Activated CD4-positive, alpha-beta T cell treated with anti-CD3 and anti-CD28 coated beads, Interleukin-2, amount 50 U/mL, for 1 hour (primary cell): ENCODE measurements around the gene ACTR3C.
"Not testable (repeated sequence)": the region's sequence is repeated elsewhere in the genome, so short reads cannot be mapped to it uniquely, and the experiment has no call there.

Source experiments
- DNase-seq: peaks from one replicate; pipeline ENCODE4 v3.0.0-alpha.2; 2020

ACTR3C gene

DNA sequence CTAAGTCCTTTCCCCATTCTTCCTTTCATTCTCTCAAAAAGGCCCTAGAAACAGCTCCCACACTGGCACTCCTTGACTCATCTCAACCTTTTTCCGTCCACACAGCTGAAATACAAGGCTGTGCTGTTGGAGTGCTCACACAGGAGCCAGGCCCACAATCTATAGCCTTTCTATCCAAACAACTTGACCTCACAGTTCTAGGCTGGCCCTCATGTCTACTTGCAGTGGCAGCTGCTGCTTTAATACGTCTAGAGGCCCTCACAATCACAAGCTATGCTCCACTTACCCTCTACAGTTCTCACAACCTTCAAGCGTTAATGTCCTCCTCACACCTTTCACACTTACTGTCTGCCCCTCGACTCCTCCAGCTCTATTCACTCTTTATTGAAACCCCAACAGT lies 12.2 kb downstream of the ACTR3C start:
- no peak for DNase-seq

DNA sequence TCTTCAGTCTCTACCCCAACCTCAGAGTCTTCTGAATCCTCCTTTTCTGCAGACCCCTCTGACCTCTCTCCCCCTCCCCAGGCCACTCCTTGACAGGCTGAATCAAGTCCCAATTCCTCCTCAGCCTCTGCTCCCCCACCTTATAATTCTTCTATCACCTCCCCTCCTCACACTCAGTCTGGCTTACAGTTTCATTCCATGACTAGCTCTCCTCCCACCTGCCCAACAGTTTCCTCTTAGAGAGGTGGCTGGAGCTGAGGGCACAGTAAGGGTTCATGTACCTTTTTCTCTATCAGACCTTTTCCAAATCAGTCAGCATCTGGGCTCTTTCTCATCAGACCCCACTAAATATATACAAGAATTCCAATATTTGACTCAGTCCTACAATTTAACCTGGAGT lies 14.8 kb downstream of the ACTR3C start:
- no peak for DNase-seq

DNA sequence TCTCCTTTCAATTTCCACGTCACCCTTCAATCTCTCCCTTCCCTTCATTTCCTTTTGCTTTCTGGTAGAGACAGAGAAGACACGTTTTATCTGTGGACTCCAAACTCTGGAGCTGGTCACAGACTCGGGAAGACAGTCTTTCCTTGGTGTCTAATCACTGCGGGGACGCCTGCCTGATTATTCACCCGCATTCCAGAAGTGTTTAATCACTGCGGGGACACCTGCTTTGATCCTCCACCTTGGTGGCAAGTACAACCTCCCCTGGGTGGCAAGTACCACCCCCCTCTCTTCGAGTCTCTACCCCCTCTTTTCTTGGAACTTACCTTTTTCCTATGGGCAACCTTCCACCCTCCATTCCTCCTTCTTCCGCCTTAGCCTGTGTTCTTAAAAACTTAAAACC lies 15.4 kb downstream of the ACTR3C start:
- no peak for DNase-seq

DNA sequence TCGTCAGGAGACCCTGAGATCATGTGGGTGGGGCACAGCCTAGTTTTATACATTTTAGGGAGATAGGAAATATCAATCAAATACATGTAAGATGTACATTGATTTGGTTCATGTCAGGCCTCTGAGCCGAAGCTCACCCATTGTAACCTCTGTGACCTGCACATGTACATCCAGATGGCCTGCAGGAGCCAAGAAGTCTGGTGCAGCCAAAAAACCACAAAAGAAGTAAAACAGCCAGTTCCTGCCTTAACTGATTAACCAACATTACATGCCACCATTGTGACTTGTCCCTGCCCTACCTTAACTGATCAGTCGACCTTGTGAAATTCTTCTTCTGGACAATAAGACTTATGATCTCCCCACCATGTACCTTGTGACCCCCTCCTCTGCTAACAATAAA lies 16.2 kb downstream of the ACTR3C start:
- no peak for DNase-seq

- not testable (repeated sequence) for DNase-seq
These were observed 17.0 kb downstream of the ACTR3C start for GRCh38 chr7:150306377-150306776.

DNA sequence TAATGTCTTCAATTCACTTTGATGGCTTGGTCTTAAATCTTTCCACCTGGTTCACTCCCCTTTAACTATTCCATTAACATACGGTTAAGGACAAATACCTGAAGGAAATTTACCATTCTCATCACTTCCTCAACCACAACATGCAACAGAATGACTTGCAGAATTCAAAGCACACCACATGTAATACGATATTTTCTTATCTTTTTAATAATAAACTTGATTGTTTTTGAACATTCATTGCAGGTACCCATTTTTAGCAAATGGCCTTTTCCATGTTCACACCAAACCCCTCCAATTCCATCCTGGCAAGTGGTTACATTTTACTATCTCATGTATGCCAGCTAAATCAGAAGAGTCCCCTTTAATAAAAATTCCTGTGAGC lies 17.5 kb downstream of the ACTR3C start:
- DNase-seq: not testable (repeated sequence)

- DNase-seq: not testable (repeated sequence)
These were observed 18.0 kb downstream of the ACTR3C start for GRCh38 chr7:150305259-150305902.

DNA sequence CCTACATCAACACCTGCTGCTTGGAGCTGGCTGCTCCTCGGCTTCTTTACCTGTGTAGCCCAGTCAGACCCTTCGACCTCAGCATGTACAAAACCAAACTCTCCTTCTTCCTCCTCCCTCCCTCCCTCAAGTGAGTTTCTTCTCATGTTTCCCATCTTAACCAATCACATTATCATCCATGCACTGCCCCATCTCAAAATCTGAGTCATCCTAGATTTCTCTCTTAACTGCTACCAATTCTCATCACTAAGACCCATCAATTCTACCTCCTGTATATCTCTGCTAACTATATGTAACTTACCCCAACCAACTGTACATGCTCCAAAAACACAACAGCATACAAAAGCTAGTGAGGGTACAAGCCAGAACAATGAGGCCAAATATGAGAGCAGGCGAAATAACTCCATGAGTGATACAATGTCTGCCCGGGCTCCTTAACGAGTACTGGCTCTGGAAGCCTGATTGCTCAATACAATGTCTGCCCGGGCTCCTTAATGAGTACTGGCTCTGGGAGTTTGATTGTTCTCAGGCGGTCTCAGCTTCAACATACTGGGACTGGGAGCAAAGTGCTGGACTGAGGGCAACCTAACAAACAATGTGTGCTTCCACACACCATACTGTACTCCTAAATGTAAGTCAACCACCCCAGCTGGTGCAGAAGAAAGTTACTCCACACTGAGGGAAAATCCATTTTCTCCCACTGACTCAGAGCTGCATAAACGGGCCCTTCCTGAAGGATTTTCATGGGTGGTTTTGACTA lies 18.7 kb downstream of the ACTR3C start:
- not testable (repeated sequence) for DNase-seq

- not testable (repeated sequence) for DNase-seq
These were observed 20.4 kb downstream of the ACTR3C start for GRCh38 chr7:150302908-150303310.

GRCh38 chr7:150297978-150298377 lies 25.4 kb downstream of the ACTR3C start:
- DNase-seq: not testable (repeated sequence)

GRCh38 chr7:150296802-150297201 lies 26.5 kb downstream of the ACTR3C start:
- DNase-seq: not testable (repeated sequence)

- not testable (repeated sequence) for DNase-seq
These were observed 27.7 kb downstream of the ACTR3C start for GRCh38 chr7:150295614-150296013.

GRCh38 chr7:150295027-150295426 lies 28.3 kb downstream of the ACTR3C start:
- not testable (repeated sequence) for DNase-seq

DNA sequence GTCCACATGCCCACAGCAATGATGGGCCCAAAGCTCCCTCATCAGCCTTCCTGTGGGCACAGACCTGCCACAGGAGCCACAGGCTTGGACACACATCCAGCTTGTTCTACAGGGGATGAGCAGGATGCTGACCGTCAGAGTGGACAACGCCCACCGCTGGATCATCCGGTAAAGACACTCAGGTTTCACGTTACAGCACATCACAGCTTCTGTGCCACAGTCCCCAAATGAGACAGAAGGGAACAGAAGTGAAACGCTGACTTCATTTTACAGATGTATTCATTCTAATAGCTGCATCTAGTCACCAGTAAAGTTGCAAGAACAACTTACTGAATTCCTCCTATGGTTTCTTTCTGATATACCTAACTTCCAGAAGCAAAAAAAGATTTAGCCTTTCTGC lies 33.0 kb downstream of the ACTR3C start:
- DNase-seq: not testable (repeated sequence)

GRCh38 chr7:150288816-150289215 lies 34.5 kb downstream of the ACTR3C start:
- DNase-seq: not testable (repeated sequence)

DNA sequence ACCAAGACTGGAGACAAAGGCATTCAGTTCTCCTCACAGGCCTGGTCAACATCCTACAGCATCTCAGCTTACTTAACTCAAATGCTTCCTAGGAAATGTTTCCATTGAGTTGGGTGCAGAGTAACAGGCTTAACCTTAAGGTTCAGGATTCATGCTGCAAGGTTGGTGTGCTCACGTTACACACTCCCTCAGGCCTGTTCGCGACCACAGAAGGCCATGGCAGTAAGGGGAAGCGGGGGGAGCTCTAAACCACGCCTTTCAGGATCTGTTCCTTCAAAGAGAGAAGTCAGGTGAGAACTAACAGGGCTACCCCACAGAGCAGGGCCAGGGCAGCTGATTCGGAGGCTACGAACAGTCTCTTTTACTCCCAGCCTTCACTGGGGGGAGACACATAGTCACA lies 35.5 kb downstream of the ACTR3C start:
- not testable (repeated sequence) for DNase-seq

- DNase-seq: peak; percentile 11
These were observed 37.2 kb downstream of the ACTR3C start for GRCh38 chr7:150285849-150286754.

DNA sequence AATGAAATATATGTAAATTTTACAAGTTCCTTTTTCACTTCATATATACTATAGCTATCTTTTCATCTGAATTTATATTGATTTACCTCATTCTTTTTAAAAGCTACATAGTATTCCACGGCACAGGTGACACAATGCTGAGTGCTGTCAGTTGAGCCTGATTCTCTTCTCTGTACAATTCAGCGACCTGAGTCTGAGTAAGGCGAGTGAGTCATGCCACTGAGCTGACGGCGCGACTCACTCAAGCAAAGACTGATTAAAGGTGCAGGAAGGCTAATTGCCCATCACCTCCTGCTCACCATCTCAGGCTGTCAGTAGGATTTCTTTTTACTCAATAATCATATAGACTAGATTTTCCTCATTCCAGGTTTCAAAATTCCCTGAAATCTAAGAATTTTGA lies 39.7 kb downstream of the ACTR3C start:
- not testable (repeated sequence) for DNase-seq

DNA sequence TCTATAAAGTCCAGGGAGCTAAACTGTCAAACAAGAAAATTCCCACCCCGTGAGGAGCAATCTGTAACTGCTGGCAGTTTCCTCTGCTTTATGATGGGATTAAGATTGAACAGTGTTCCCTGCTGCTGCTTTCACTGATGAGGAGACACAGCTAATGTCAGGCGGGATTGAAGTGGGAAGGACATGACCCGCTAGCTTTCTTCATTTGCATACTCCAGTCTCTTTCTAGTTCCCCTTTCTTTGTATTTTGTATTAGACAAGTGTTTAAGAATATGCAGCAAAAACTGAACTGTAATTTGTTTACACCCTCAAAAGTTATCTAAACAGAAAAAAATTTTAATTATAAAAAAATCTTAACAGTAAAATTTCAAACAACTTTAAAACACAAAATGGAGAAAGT lies 40.2 kb downstream of the ACTR3C start:
- not testable (repeated sequence) for DNase-seq

- DNase-seq: not testable (repeated sequence)
These were observed 41.5 kb downstream of the ACTR3C start for GRCh38 chr7:150281681-150282403.

GRCh38 chr7:150278383-150278782 lies 45.0 kb downstream of the ACTR3C start:
- DNase-seq: not testable (repeated sequence)

- DNase-seq: peak; percentile 17
These were observed 47.1 kb downstream of the ACTR3C start for GRCh38 chr7:150276132-150276695.
